ENCODE measurements around the gene AOPEP. TPM values are rescaled to one million over a fixed set of nuclear protein-coding genes. Genes with fewer than 3 reads are reported as not detected.

Gene AOPEP
- polyA plus RNA-seq, 1 of the 3 experiments (the other 2 are of a cell fraction), result 54.6 TPM

DNA sequence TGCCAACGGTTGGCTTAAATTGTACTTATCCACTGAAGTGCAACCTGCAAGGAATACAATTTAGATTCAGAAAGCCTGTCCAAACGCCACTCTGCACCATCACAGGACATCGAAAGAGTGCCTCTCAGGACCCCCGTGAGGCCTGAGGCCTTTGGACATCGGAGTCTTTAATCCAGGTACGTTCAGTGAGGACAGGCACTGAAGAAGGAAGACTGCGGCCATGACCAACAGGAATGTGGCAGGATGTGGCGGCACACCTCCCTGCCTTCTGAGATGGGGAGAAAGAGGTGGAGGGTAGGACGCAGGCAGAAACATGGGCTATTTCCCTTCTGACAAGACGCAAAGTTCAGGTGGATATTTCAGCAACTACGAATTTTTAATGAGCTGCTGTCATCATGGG lies 385.2 kb downstream of the AOPEP start:
- WGBS (ENCODE audit: low lambda C conversion rate), result 96% methylated on average over 11 of the region's 11 CpGs
- Histone ChIP-seq H3K9me2 (no peaks in the 10 kb centered on the region), H3K4me3 (ENCODE audit: low read depth in 2 of 2, low read length in 1 of 2) (no peak overlapping the region), H3K79me2 (ENCODE audit: insufficient read depth) (no peaks in the 10 kb centered on the region), H3K27me3 (ENCODE audit: insufficient read depth) (no peaks in the 10 kb centered on the region), H4K20me1 (ENCODE audit: insufficient read depth) (no peaks in the 10 kb centered on the region), H3K9me3 (no peaks in the 10 kb centered on the region), H3K4me1 (ENCODE audit: control insufficient read depth in 1 of 2, insufficient read depth in 2 of 2, low read depth in 1 of 2, low read length in 1 of 2) (peaks cover 0 to 6% of the 10 kb centered on the region in 2 experiments; a peak in 1 of 4 replicates), H2AFZ (ENCODE audit: low read depth) (no peak overlapping the region), H3K4me2 (no peak overlapping the region), H3K27ac (ENCODE audit: low read depth in 2 of 2, low read length in 1 of 2) (no peak overlapping the region), H3K9ac (no peak overlapping the region), H3K36me3 (replicated peaks in 1 of 2; ENCODE audit: control insufficient read depth in 1 of 2, insufficient read depth in 2 of 2, low read length in 1 of 2) (peaks cover 14 to 46% of the 10 kb centered on the region in 2 experiments), H3F3A (replicated peaks; ENCODE audit: insufficient read depth) (no peaks in the 10 kb centered on the region)
- no peak for TF ChIP-seq SMC3 (IDR thresholded peaks at IDR 0.05; ENCODE audit: low read depth, low read length)
- no peak for TF ChIP-seq POLR2AphosphoS5 (IDR thresholded peaks at IDR 0.05; ENCODE audit: low read depth, low read length)
- TF ChIP-seq NFIC (IDR thresholded peaks at IDR 0.05; ENCODE audit: borderline replicate concordance), result no peak
- TF ChIP-seq, protein P1, sequence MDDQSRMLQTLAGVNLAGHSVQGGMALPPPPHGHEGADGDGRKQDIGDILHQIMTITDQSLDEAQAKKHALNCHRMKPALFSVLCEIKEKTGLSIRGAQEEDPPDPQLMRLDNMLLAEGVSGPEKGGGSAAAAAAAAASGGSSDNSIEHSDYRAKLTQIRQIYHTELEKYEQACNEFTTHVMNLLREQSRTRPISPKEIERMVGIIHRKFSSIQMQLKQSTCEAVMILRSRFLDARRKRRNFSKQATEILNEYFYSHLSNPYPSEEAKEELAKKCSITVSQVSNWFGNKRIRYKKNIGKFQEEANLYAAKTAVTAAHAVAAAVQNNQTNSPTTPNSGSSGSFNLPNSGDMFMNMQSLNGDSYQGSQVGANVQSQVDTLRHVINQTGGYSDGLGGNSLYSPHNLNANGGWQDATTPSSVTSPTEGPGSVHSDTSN (IDR thresholded peaks at IDR 0.05), result no peak
- TF ChIP-seq TAF1 (IDR thresholded peaks at IDR 0.05; ENCODE audit: borderline replicate concordance, low read depth, low read length), result no peak
- TF ChIP-seq ELF1 (IDR thresholded peaks at IDR 0.05), result no peak
- TF ChIP-seq, protein P2, sequence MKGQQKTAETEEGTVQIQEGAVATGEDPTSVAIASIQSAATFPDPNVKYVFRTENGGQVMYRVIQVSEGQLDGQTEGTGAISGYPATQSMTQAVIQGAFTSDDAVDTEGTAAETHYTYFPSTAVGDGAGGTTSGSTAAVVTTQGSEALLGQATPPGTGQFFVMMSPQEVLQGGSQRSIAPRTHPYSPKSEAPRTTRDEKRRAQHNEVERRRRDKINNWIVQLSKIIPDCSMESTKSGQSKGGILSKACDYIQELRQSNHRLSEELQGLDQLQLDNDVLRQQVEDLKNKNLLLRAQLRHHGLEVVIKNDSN (IDR thresholded peaks at IDR 0.05; ENCODE audit: borderline replicate concordance, low read depth), result no peak
- TF ChIP-seq FOXM1 (IDR thresholded peaks at IDR 0.05; ENCODE audit: low read depth), result no peak
- TF ChIP-seq MXI1 (IDR thresholded peaks at IDR 0.05; ENCODE audit: low read depth, low read length), result no peak
- TF ChIP-seq EZH2phosphoT487 (IDR thresholded peaks at IDR 0.05; ENCODE audit: borderline replicate concordance, low read depth), result no peak
- TF ChIP-seq RCOR1 (IDR thresholded peaks at IDR 0.05; ENCODE audit: low read length), result no peak
- TF ChIP-seq, protein P3, sequence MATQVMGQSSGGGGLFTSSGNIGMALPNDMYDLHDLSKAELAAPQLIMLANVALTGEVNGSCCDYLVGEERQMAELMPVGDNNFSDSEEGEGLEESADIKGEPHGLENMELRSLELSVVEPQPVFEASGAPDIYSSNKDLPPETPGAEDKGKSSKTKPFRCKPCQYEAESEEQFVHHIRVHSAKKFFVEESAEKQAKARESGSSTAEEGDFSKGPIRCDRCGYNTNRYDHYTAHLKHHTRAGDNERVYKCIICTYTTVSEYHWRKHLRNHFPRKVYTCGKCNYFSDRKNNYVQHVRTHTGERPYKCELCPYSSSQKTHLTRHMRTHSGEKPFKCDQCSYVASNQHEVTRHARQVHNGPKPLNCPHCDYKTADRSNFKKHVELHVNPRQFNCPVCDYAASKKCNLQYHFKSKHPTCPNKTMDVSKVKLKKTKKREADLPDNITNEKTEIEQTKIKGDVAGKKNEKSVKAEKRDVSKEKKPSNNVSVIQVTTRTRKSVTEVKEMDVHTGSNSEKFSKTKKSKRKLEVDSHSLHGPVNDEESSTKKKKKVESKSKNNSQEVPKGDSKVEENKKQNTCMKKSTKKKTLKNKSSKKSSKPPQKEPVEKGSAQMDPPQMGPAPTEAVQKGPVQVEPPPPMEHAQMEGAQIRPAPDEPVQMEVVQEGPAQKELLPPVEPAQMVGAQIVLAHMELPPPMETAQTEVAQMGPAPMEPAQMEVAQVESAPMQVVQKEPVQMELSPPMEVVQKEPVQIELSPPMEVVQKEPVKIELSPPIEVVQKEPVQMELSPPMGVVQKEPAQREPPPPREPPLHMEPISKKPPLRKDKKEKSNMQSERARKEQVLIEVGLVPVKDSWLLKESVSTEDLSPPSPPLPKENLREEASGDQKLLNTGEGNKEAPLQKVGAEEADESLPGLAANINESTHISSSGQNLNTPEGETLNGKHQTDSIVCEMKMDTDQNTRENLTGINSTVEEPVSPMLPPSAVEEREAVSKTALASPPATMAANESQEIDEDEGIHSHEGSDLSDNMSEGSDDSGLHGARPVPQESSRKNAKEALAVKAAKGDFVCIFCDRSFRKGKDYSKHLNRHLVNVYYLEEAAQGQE (IDR thresholded peaks at IDR 0.05; ENCODE audit: low read depth, low read length), result no peak
- TF ChIP-seq SIN3A (IDR thresholded peaks at IDR 0.05; ENCODE audit: borderline replicate concordance, low read depth, low read length), result no peak
- no peak for TF ChIP-seq GATA2 (CRISPR knock-in tag; IDR thresholded peaks at IDR 0.05)
- TF ChIP-seq CHD2 (IDR thresholded peaks at IDR 0.05; ENCODE audit: low read length, partially characterized antibody), result no peak
- TF ChIP-seq, protein P4, sequence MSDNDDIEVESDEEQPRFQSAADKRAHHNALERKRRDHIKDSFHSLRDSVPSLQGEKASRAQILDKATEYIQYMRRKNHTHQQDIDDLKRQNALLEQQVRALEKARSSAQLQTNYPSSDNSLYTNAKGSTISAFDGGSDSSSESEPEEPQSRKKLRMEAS (IDR thresholded peaks at IDR 0.05; ENCODE audit: low read depth), result no peak
- TF ChIP-seq RXRA (IDR thresholded peaks at IDR 0.05; ENCODE audit: borderline replicate concordance, low read depth), result no peak
- ChIA-PET POLR2A (no interaction called here), CTCF (interaction anchor here (0.6 to 2.9 kb wide), 3 partner anchors 16 to 64 kb away, joined by 3 to 11 read pairs (median 7); no protein-coding TSS in a partner anchor)
- no peak for DNase-seq
